HepG2 (cell line): ENCODE results near the gene CA6. TPM values are rescaled to one million over a fixed set of nuclear protein-coding genes. Genes with fewer than 3 reads are reported as not detected.

Experiments
- ATAC-seq: fragments of 200-7000 bp; cut with Tn5 transposase; 3 replicates; pipeline ENCODE4 v1.9.1; 2020; ENCODE audit warnings: mild to moderate bottlenecking, moderate library complexity
- BruUV-seq: library from RNA; stranded (reverse); fragments of 400-500 nt; replicated peaks from 2 replicates; lab custom pipeline; 2021; lab: Mats Ljungman, UMichigan
- CTCF ChIA-PET: fragments of 300-600 bp; formaldehyde crosslinking; extraction: SDS; loops from one replicate; lab custom pipeline; 2021; ENCODE audit warnings: low total read pairs, inconsistent platforms, low intra/inter-chr PET ratio; lab: Yijun Ruan, JAX
- POLR2A ChIA-PET: fragments of 350-600 bp; sonication (Branson Sonifier 250); formaldehyde crosslinking; loops from one replicate; lab custom pipeline; 2020; ENCODE audit warnings: antibody characterized with exemption, inconsistent platforms; lab: Yijun Ruan, JAX
- DNase-seq: peaks from one replicate; pipeline ENCODE4 v3.0.0-alpha.2; 2015; ENCODE audit warnings: low spot score
- FAIRE-seq: peaks from 3 replicates; lab custom pipeline; 2011; peaks lifted over from hg19 to GRCh38; lab: Jason Lieb, UNC
- H2AFZ ChIP-seq: one replicate; pipeline ENCODE4 v1.6.1; 2011; ENCODE audit warnings: low read length, inconsistent platforms
- H3K27ac ChIP-seq: fragments of 300-600 bp; 3 replicates; pipeline ENCODE4 v1.8.0; 2011; ENCODE audit warnings: mixed run types, mild to moderate bottlenecking, mixed read lengths, low read length, inconsistent platforms; ENCODE audit not compliant: insufficient read depth; ENCODE audit errors: extremely low read length
- H3K27me3 ChIP-seq, 2 experiments: fragments of 200-600 bp in 1 of 2; 2 replicates in 1 of 2; 3 replicates in 1 of 2; pipeline versions ENCODE4 v1.6.0 to v1.8.0; 2011; ENCODE audit warnings: low read length in 2 of 2, mild to moderate bottlenecking in 2 of 2, moderate library complexity in 2 of 2, inconsistent platforms in 1 of 2; ENCODE audit not compliant: insufficient read depth in 2 of 2, control insufficient read depth in 1 of 2
- H3K36me3 ChIP-seq, 2 experiments: fragments of 200-600 bp in 1 of 2; replicated peaks in 1 of 2; 2 replicates in 1 of 2; 3 replicates in 1 of 2; pipeline versions ENCODE4 v1.5.1 to v1.8.0; 2011; ENCODE audit warnings: low read length in 2 of 2, inconsistent platforms in 1 of 2; ENCODE audit not compliant: insufficient read depth in 2 of 2, control insufficient read depth in 1 of 2
- H3K4me1 ChIP-seq: 2 replicates; pipeline ENCODE4 v1.5.1; 2012; ENCODE audit warnings: low read length, inconsistent platforms; ENCODE audit not compliant: insufficient read depth
- H3K4me2 ChIP-seq: 2 replicates; pipeline ENCODE4 v1.6.0; 2011; ENCODE audit warnings: low read depth, low read length, inconsistent platforms
- H3K4me3 ChIP-seq, 3 experiments: fragments of 200-600 bp in 1 of 3; sonication (generic), shearing (Covaris generic) in 1 of 3; replicated peaks in 1 of 3; 2 replicates each; pipeline ENCODE4 v1.5.1; 2011 to 2016; ENCODE audit warnings: low read length in 3 of 3, inconsistent platforms in 2 of 3, low read depth in 2 of 3, mild to moderate bottlenecking in 2 of 3, control low read depth in 1 of 3, mixed read lengths in 1 of 3; ENCODE audit not compliant: insufficient read depth in 1 of 3
- H3K79me2 ChIP-seq: one replicate; pipeline ENCODE4 v1.6.1; 2011; ENCODE audit warnings: low read length, inconsistent platforms; ENCODE audit not compliant: insufficient read depth
- H3K9ac ChIP-seq: 2 replicates; pipeline ENCODE4 v1.6.0; 2011; ENCODE audit warnings: mild to moderate bottlenecking, low read depth, low read length, inconsistent platforms; ENCODE audit not compliant: insufficient read depth
- H3K9me3 ChIP-seq: 2 replicates; pipeline ENCODE4 v1.5.1; 2012; ENCODE audit warnings: mild to moderate bottlenecking, low read length
- H4K20me1 ChIP-seq: 2 replicates; pipeline ENCODE4 v1.6.0; 2011; ENCODE audit warnings: inconsistent platforms, mild to moderate bottlenecking, low read length, moderate library complexity; ENCODE audit not compliant: insufficient read depth
- CAMTA2 ChIP-seq: sonication (generic); formaldehyde crosslinking; IDR thresholded peaks from 2 replicates; pipeline ENCODE4 v1.4.0; 2020; ENCODE audit warnings: mild to moderate bottlenecking, missing genetic modification reagents, borderline replicate concordance
- DMAP1 ChIP-seq: IDR thresholded peaks from 2 replicates; pipeline ENCODE4 v1.6.1; 2016
- FLYWCH1 ChIP-seq: sonication (generic); formaldehyde crosslinking; IDR thresholded peaks from 2 replicates; pipeline ENCODE4 v1.8.1; 2023; ENCODE audit warnings: mild to moderate bottlenecking, missing genetic modification reagents
- GTF2F1 ChIP-seq: fragments of 150-350 bp; IDR thresholded peaks from 2 replicates; pipeline ENCODE4 v1.6.1; 2014; ENCODE audit warnings: low read length
- MBNL3 ChIP-seq: fragments of 250-450 bp; sonication (Bioruptor Pico); conservative IDR thresholded peaks from 2 replicates; pipeline ENCODE4 v1.8.0; 2022; ENCODE audit warnings: mild to moderate bottlenecking, inconsistent platforms
- NR2F1 ChIP-seq, 2 experiments: fragments of 450-650 bp in 1 of 2; formaldehyde crosslinking in 1 of 2; IDR thresholded peaks; 2 replicates each; pipeline versions ENCODE4 v1.5.0 to v1.6.1; 2016 to 2020; ENCODE audit warnings: mild to moderate bottlenecking in 1 of 2, missing compliant biosample characterization in 1 of 2, missing genetic modification reagents in 1 of 2, moderate library complexity in 1 of 2
- SKI ChIP-seq: fragments of 450-650 bp; IDR thresholded peaks from one replicate; pipeline ENCODE4 v1.6.1; 2018; ENCODE audit warnings: mild to moderate bottlenecking; ENCODE audit not compliant: partially characterized antibody
- ZFP1 ChIP-seq: IDR thresholded peaks from 2 replicates; pipeline ENCODE4 v1.6.1; 2016
- ZFP62 ChIP-seq: sonication (generic); formaldehyde crosslinking; IDR thresholded peaks from 2 replicates; pipeline ENCODE4 v1.4.0; 2020; ENCODE audit warnings: missing genetic modification reagents
- ZNF337 ChIP-seq: sonication (generic); formaldehyde crosslinking; IDR thresholded peaks from 2 replicates; pipeline ENCODE4 v1.5.1; 2020; ENCODE audit warnings: missing genetic modification reagents, low read depth, mild to moderate bottlenecking, borderline replicate concordance
- ZNF766 ChIP-seq: sonication (generic); formaldehyde crosslinking; IDR thresholded peaks from 2 replicates; pipeline ENCODE4 v1.5.0; 2020; ENCODE audit warnings: missing genetic modification reagents, borderline replicate concordance
- WGBS: methylation state at CpG from one replicate; pipeline ENCODE4 v1.1.6; 2017; ENCODE audit warnings: low lambda C conversion rate; 5-methylcytosine and 5-hydroxymethylcytosine counted together
- in situ Hi-C: cut with HindIII; loops from 2 replicates; pipeline ENCODE4 v1.10.0; 2017; ENCODE audit warnings: low pct_unique_long_range_greater_than_20kb; ENCODE audit not compliant: extremely low pct_ligation_motif_present
- intact Hi-C: fragments of 100-400 bp; cut with micrococcal nuclease; formaldehyde crosslinking; loops from one replicate; pipeline ENCODE4 v1.10.0; 2022; ENCODE audit not compliant: unreplicated experiment
- polyA plus RNA-seq, 8 experiments: library from polyadenylated mRNA; depleted of rRNA in 3 of 8; stranded (reverse) in 7 of 8; unstranded in 1 of 8; fragments of >200 nt; fragmentation: Illumina TruSeq in 4 of 8; extraction: Trizol in 4 of 8; gene quantifications; 2 replicates each; pipeline versions ENCODE4 v1.2.1 to v1.2.3, GENCODE V29; 2011 to 2016; ENCODE audit warnings: low read depth in 4 of 8, missing spikeins in 1 of 8, mixed read lengths in 1 of 8; ENCODE audit not compliant: insufficient read depth in 1 of 8
- total RNA-seq, 5 experiments: library from RNA; depleted of rRNA; stranded (reverse); fragments of >200 nt; fragmentation: Illumina TruSeq; extraction: Trizol; gene quantifications; 2 replicates each; pipeline ENCODE4 v1.2.3, GENCODE V29; 2016; ENCODE audit warnings: low read depth in 1 of 5
- TF ChIP-seq, protein P1 (sequence below): sonication (generic); formaldehyde crosslinking; IDR thresholded peaks from 2 replicates; pipeline ENCODE4 v1.4.0; 2020; ENCODE audit warnings: mild to moderate bottlenecking, missing genetic modification reagents

The CA6 gene
- total and polyA plus RNA-seq, 2 of the 13 experiments (the other 11 are each of a cell fraction or from before 2014, with no cell fraction given) = not detected

GRCh38 chr1:9010781-9011323 is 65.2 kb downstream of the CA6 start:
- ChIA-PET POLR2A (no interaction called here), CTCF (no interaction called here)
- Histone ChIP-seq H3K36me3 (no peaks in the 10 kb centered on the region), H2AFZ (no peak overlapping the region), H3K9me3 (no peaks in the 10 kb centered on the region), H4K20me1 (no peaks in the 10 kb centered on the region), H3K4me3 (no peak overlapping the region), H3K27me3 (peaks cover 4 to 24% of the 10 kb centered on the region in 2 experiments; a peak in 4 of 5 replicates), H3K9ac (no peak overlapping the region), H3K4me2 (no peak overlapping the region), H3K4me1 (peaks cover 12% of the 10 kb centered on the region), H3K27ac (no peak overlapping the region), H3K79me2 (no peaks in the 10 kb centered on the region)
- ATAC-seq (no peak), DNase-seq (no peak), FAIRE-seq (no peak)
- no peak for TF ChIP-seq DMAP1
- TF ChIP-seq FLYWCH1 = no peak
- TF ChIP-seq ZFP1 (CRISPR knock-in tag) = no peak
- no peak for TF ChIP-seq ZNF766 (CRISPR knock-in tag)
- no peak for TF ChIP-seq CAMTA2
- no peak for TF ChIP-seq MBNL3 (CRISPR knock-in tag)
- no peak for TF ChIP-seq ZNF337 (CRISPR knock-in tag)
- TF ChIP-seq NR2F1 (CRISPR knock-in tag; IDR thresholded peaks at IDR 0.05) = no peak
- no peak for TF ChIP-seq SKI
- no peak for TF ChIP-seq GTF2F1
- BruUV-seq = no TSS peak
- in situ Hi-C loops (no loop called here), intact Hi-C loops (loop anchor here (1.0 kb wide), 1 partner anchor 90 kb away; no protein-coding TSS in a partner anchor)
- 7% methylated on average over 8 of the region's 8 CpGs for WGBS

GRCh38 chr1:9013819-9014218 is 68.2 kb downstream of the CA6 start:
- 27% methylated on average over 7 of the region's 8 CpGs for WGBS
- no peak overlapping the region for H3K4me2 ChIP-seq
- no peak overlapping the region for H2AFZ ChIP-seq
- no peak overlapping the region for H3K9ac ChIP-seq
- peaks cover 12% of the 10 kb centered on the region for H3K4me1 ChIP-seq
- FAIRE-seq = no peak
- H3K27ac ChIP-seq = no peak overlapping the region
- no peaks in the 10 kb centered on the region for H3K79me2 ChIP-seq
- no peaks in the 10 kb centered on the region for H3K36me3 ChIP-seq
- no TSS peak for BruUV-seq
- H4K20me1 ChIP-seq = no peaks in the 10 kb centered on the region
- H3K27me3 ChIP-seq = peaks cover 0 to 26% of the 10 kb centered on the region in 2 experiments; a peak in 4 of 5 replicates
- no peaks in the 10 kb centered on the region for H3K9me3 ChIP-seq
- no peak for ATAC-seq
- POLR2A ChIA-PET = no interaction called here
- intact Hi-C loops = no loop called here
- CTCF ChIA-PET = no interaction called here
- no peak overlapping the region for H3K4me3 ChIP-seq
- no peak for DNase-seq
- in situ Hi-C loops = no loop called here
- TF ChIP-seq, protein P1, sequence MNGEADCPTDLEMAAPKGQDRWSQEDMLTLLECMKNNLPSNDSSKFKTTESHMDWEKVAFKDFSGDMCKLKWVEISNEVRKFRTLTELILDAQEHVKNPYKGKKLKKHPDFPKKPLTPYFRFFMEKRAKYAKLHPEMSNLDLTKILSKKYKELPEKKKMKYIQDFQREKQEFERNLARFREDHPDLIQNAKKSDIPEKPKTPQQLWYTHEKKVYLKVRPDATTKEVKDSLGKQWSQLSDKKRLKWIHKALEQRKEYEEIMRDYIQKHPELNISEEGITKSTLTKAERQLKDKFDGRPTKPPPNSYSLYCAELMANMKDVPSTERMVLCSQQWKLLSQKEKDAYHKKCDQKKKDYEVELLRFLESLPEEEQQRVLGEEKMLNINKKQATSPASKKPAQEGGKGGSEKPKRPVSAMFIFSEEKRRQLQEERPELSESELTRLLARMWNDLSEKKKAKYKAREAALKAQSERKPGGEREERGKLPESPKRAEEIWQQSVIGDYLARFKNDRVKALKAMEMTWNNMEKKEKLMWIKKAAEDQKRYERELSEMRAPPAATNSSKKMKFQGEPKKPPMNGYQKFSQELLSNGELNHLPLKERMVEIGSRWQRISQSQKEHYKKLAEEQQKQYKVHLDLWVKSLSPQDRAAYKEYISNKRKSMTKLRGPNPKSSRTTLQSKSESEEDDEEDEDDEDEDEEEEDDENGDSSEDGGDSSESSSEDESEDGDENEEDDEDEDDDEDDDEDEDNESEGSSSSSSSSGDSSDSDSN (CRISPR knock-in tag) = no peak
- no peak for TF ChIP-seq ZFP62
